Activated CD8-positive, alpha-beta T cell treated with anti-CD3 and anti-CD28 coated beads for 36 hours (primary cell): ENCODE data around the gene CAMTA1. TPM values are rescaled to one million over a fixed set of nuclear protein-coding genes. Genes with fewer than 3 reads are reported as not detected.
"Not testable (repeated sequence)": the region's sequence is repeated elsewhere in the genome, so short reads cannot be mapped to it uniquely, and the experiment has no call there.

Source experiments
- ATAC-seq: fragments of 200-7000 bp; cut with Tn5 transposase; one replicate; pipeline ENCODE4 v1.10.0; 2021; ENCODE audit warnings: mild to moderate bottlenecking, moderate library complexity
- CTCF ChIA-PET: fragments of 350-600 bp; sonication (Branson Sonifier 250); formaldehyde crosslinking; loops from one replicate; lab custom pipeline; 2021; ENCODE audit warnings: antibody characterized with exemption; lab: Charles Lee
- POLR2A ChIA-PET: fragments of 350-600 bp; sonication (Branson Sonifier 250); formaldehyde crosslinking; loops from one replicate; lab custom pipeline; 2021; ENCODE audit warnings: antibody characterized with exemption; lab: Charles Lee
- DNase-seq: peaks from one replicate; pipeline ENCODE4 v3.0.0-alpha.2; 2020
- H3K27ac Mint-ChIP-seq: one replicate; pipeline ENCODE4 v1.8.0; 2021; ENCODE audit warnings: mild to moderate bottlenecking, mixed read lengths
- H3K27me3 Mint-ChIP-seq: one replicate; pipeline ENCODE4 v1.8.0; 2021; ENCODE audit warnings: mixed read lengths
- H3K36me3 Mint-ChIP-seq: one replicate; pipeline ENCODE4 v1.8.0; 2021; ENCODE audit warnings: low read depth, mixed read lengths
- H3K4me1 Mint-ChIP-seq: one replicate; pipeline ENCODE4 v1.8.0; 2021; ENCODE audit warnings: low read depth, mixed read lengths
- H3K4me3 Mint-ChIP-seq: one replicate; pipeline ENCODE4 v1.8.0; 2021; ENCODE audit warnings: mild to moderate bottlenecking, moderate library complexity, mixed read lengths
- H3K9me3 Mint-ChIP-seq: one replicate; pipeline ENCODE4 v1.8.0; 2021; ENCODE audit warnings: mixed read lengths
- CTCF ChIP-seq: fragments of 200-600 bp; IDR thresholded peaks from one replicate; pipeline ENCODE4 v1.8.0; 2022; ENCODE audit warnings: antibody characterized with exemption, mild to moderate bottlenecking
- intact Hi-C: fragments of 100-400 bp; cut with micrococcal nuclease; formaldehyde crosslinking; loops from one replicate; pipeline ENCODE4 v1.10.0; 2022
- total RNA-seq, 2 experiments: library from RNA; stranded (reverse); gene quantifications; one replicate each; pipeline ENCODE4 v1.2.3, GENCODE V29; 2021

The CAMTA1 gene
- total RNA-seq, 2 experiments from 2014 or later = 67.7 to 70.9 TPM

GRCh38 chr1:7380712-7381111, 595.5 kb downstream of the CAMTA1 start:
- no peak for TF ChIP-seq CTCF
- intact Hi-C loops = no loop called here
- H3K27me3 Mint-ChIP-seq = peaks cover 3% of the 10 kb centered on the region
- ATAC-seq (no peak), DNase-seq (no peak)
- peaks cover 3% of the 10 kb centered on the region for H3K9me3 Mint-ChIP-seq
- no peak overlapping the region for H3K27ac Mint-ChIP-seq
- CTCF ChIA-PET = no interaction called here
- POLR2A ChIA-PET = no interaction called here
- H3K4me3 Mint-ChIP-seq = no peak overlapping the region
- H3K36me3 Mint-ChIP-seq = no peaks in the 10 kb centered on the region
- H3K4me1 Mint-ChIP-seq = no peaks in the 10 kb centered on the region

- ATAC-seq, H3K27me3 Mint-ChIP-seq, H3K27ac Mint-ChIP-seq, H3K4me1 Mint-ChIP-seq, H3K36me3 Mint-ChIP-seq, CTCF ChIA-PET, POLR2A ChIA-PET, intact Hi-C loops, DNase-seq, H3K4me3 Mint-ChIP-seq, H3K9me3 Mint-ChIP-seq: not testable (repeated sequence)
Measured at GRCh38 chr1:7381729-7382128, 596.5 kb downstream of the CAMTA1 start.

GRCh38 chr1:7382971-7383370, 597.7 kb downstream of the CAMTA1 start:
- ChIA-PET POLR2A (no interaction called here), CTCF (no interaction called here)
- no peak for ATAC-seq
- H3K36me3 Mint-ChIP-seq = no peaks in the 10 kb centered on the region
- peaks cover 3% of the 10 kb centered on the region for H3K9me3 Mint-ChIP-seq
- TF ChIP-seq CTCF = no peak
- no peak overlapping the region for H3K4me3 Mint-ChIP-seq
- H3K27me3 Mint-ChIP-seq = peaks cover 3% of the 10 kb centered on the region
- no peak overlapping the region for H3K27ac Mint-ChIP-seq
- no peak for DNase-seq
- H3K4me1 Mint-ChIP-seq = no peaks in the 10 kb centered on the region
- intact Hi-C loops = no loop called here

- TF ChIP-seq CTCF = no peak
- Mint-ChIP-seq H3K9me3 (peaks cover 3% of the 10 kb centered on the region), H3K4me3 (no peak overlapping the region)
Measured at GRCh38 chr1:7383671-7384520, 598.6 kb downstream of the CAMTA1 start.

GRCh38 chr1:7384679-7385078, 599.4 kb downstream of the CAMTA1 start:
- ChIA-PET CTCF (no interaction called here), POLR2A (no interaction called here)
- Mint-ChIP-seq H3K27ac (no peak overlapping the region), H3K4me3 (no peak overlapping the region), H3K27me3 (peaks cover 2% of the 10 kb centered on the region), H3K9me3 (peaks cover 3% of the 10 kb centered on the region), H3K36me3 (no peaks in the 10 kb centered on the region), H3K4me1 (no peaks in the 10 kb centered on the region)
- intact Hi-C loops = no loop called here
- no peak for TF ChIP-seq CTCF
- no peak for DNase-seq
- no peak for ATAC-seq

More at GRCh38 chr1:7383671-7384520, 598.6 kb downstream of the CAMTA1 start:
- intact Hi-C loops = no loop called here
- ChIA-PET POLR2A (no interaction called here), CTCF (no interaction called here)
- no peak overlapping the region for H3K27ac Mint-ChIP-seq
- H3K36me3 Mint-ChIP-seq = no peaks in the 10 kb centered on the region
- H3K4me1 Mint-ChIP-seq = no peaks in the 10 kb centered on the region
- ATAC-seq = no peak
- peaks cover 3% of the 10 kb centered on the region for H3K27me3 Mint-ChIP-seq
- no peak for DNase-seq
